ENCODE measurements around the gene ICE1. TPM values are rescaled to one million over a fixed set of nuclear protein-coding genes. Genes with fewer than 3 reads are reported as not detected.
"Not testable (repeated sequence)": the region's sequence is repeated elsewhere in the genome, so short reads cannot be mapped to it uniquely, and the experiment has no call there.

Gene ICE1
- total RNA-seq, 1 donor from 2014 or later: 16.1 TPM

DNA sequence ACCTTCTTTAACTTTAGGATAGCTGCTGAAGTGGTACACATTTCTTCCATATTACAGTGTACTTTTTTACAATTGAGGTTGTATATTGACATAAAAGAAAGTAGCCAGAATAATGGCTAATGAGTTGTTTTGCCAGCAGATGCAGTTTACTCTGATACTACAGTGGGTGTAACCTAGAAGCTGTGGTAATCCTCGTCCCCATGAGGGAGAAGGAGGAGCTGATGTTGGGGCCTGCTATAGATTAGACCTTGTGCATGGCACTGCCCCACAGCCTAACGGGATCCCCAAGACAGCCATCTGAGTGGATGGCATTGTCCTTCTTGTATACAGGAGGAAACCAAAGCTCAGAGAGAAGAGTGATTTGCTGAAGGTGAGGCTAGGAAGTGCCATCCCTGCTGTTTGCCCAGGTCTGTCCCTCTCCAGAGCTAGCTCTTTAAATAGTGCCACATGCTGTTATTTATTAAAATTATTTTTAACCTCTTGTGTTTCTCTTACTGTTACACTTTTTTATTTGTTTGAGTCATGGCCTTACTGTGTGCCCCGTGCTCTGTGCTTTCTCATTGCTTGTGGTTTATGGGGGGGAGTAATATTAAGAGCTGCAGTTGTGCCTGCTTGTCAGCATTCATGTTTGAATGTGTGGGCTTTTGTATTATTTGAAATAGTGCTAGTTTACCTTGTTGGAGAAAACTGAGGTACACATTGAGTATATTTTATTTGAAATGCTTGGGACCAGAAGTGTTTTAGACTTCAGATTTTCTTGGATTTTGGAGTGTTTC is 65.3 kb downstream of the ICE1 start:
- no peak overlapping the region for H3K4me3 ChIP-seq (ENCODE audit: low read depth, low read length)
- no peak for DNase-seq (ENCODE audit: low read depth)

DNA sequence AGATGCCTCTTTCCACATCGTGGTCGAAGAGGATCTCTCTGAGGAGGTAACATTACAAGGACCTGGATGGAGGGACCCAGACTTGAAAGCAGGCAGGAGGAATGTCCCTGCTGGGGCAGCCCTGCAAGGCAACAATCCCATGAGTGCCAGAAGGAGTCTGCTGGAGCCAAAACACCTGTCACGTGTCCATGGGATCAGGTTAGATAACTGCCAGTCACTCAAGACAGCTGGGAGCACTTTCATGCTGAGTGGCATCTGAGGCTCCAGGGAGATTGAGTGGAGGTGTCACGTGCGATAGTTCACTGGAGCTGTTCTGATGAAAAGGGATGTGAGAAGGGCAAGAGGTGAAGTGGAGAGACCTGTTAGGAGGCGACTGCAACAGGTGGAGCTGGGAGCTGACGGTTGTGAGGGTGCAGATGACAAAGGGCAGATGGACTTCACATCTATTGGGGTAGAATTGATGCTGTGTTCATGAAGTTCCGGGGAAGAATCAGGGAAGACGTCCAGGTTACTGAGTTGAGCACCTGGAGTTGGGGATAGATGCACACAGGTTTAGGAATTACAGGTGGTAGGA is 68.4 kb downstream of the ICE1 start:
- DNase-seq (ENCODE audit: low read depth): no peak
- TF ChIP-seq, protein P1, sequence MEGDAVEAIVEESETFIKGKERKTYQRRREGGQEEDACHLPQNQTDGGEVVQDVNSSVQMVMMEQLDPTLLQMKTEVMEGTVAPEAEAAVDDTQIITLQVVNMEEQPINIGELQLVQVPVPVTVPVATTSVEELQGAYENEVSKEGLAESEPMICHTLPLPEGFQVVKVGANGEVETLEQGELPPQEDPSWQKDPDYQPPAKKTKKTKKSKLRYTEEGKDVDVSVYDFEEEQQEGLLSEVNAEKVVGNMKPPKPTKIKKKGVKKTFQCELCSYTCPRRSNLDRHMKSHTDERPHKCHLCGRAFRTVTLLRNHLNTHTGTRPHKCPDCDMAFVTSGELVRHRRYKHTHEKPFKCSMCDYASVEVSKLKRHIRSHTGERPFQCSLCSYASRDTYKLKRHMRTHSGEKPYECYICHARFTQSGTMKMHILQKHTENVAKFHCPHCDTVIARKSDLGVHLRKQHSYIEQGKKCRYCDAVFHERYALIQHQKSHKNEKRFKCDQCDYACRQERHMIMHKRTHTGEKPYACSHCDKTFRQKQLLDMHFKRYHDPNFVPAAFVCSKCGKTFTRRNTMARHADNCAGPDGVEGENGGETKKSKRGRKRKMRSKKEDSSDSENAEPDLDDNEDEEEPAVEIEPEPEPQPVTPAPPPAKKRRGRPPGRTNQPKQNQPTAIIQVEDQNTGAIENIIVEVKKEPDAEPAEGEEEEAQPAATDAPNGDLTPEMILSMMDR (conservative IDR thresholded peaks at IDR 0.05; ENCODE audit: low read depth, low read length): no peak
- H3K4me3 ChIP-seq (ENCODE audit: low read depth, low read length): no peak overlapping the region

More for the DNA sequence above, 65.3 kb downstream of the ICE1 start:
- TF ChIP-seq, protein P1 (conservative IDR thresholded peaks at IDR 0.05; ENCODE audit: low read depth, low read length): no peak

DNA sequence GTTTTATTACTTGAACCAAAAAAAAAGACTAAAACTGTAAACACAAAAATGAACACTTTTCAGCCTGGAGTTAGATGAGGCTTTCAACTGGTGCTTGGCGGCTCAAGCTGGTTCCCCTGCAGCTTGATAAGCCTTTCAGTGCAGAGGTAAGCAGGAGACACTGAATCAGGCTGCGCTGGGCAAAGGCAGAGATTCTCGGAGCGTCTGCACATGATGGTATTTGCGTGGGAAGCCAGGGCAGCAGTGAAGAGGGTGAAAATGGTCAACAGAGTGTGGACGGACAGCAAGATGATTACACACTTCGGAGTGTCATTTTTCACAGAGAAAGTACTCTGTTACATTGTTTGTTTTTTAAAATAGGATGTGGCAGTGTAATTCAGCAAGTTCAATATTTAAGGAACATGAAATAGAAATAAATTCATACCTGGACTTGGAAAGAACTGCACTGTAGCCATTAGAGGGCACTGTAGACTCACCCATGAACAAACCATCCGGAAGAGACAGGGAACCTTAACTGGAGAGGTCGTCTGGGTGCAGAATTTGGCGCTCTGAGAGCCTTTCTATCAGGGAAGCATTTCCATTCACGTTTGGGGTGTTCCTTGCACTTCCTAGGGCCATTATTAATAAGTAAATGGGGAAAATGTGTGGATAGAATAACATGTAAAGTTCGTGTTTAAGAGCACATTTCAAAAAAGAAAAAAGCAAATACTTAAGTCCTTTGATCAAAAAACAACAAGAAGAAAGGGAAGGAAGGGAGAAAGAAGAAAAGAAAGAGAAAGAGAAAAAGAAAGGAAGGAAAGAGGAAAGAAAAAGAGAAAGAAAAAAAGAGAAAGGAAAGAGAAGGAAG is 69.8 kb downstream of the ICE1 start:
- DNase-seq (ENCODE audit: low read depth): no peak
- H3K4me3 ChIP-seq (ENCODE audit: low read depth, low read length): no peak overlapping the region
- TF ChIP-seq, protein P1 (conservative IDR thresholded peaks at IDR 0.05; ENCODE audit: low read depth, low read length): peak; percentile 81

DNA sequence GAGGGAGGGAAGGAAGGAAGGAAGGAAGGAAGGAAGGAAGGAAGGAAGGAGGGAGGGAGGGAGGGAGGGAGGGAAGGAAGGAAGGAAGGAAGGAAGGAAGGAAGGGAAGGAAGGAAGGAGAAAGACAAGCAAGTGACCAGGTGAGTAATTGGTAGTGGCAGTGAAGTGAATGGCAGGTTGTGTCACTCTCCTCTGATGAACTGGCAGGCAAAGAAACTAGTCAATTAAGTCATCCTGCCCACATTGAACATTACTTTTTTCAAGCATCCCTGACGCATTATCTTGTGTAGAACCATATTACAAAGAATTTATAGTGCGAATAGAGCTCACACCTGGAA is 70.4 kb downstream of the ICE1 start:
- not testable (repeated sequence) for H3K4me3 ChIP-seq (ENCODE audit: low read depth, low read length); DNase-seq (ENCODE audit: low read depth)

DNA sequence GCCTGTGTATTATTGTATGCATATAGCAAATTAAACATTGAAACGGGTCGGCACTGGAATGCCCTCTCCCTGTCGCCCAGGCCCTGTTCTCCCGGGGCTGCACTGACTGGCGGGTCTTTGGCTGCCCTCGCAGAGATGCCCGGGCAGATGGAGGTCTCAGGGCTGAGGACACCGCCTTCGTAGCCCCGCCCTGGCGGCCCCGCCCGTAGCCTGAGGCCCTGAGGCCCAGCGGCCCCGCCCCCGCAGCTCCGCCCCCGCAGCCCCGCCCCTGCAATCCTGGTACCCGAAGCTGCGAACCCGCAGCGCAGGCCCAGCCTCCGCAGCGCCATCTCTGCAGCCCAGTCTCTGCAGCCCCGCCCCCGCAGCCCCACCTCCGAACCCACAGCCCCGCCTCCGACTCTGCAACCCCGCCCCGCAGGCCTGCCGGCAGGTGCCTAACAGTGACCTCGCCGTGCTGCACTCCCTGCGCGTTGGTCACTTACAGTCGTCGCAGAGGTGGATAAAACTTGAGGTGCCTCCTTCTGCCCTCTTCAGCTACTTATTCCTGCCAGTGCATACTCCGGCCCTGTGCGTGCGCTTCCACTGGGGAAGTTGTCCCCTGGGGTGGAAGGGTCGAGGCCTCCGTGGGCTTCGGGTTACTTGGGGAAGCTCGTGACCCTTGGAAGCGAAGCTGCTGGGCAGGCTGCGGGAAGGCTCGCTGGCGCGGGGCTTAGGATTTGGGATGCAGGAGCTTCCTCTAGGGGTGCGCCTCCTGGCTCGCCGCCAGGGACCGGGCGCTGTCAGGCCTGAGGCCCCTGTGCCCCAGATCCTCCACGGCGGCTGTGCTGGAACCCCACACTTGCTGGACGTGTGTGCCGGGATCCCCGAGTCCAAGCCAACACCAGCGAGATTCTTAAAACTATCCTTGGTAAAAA is 72.3 kb downstream of the ICE1 start:
- DNase-seq (ENCODE audit: low read depth): no peak
- TF ChIP-seq, protein P1 (conservative IDR thresholded peaks at IDR 0.05; ENCODE audit: low read depth, low read length): no peak
- H3K4me3 ChIP-seq (ENCODE audit: low read depth, low read length): peak overlapping the region; percentile 24

DNA sequence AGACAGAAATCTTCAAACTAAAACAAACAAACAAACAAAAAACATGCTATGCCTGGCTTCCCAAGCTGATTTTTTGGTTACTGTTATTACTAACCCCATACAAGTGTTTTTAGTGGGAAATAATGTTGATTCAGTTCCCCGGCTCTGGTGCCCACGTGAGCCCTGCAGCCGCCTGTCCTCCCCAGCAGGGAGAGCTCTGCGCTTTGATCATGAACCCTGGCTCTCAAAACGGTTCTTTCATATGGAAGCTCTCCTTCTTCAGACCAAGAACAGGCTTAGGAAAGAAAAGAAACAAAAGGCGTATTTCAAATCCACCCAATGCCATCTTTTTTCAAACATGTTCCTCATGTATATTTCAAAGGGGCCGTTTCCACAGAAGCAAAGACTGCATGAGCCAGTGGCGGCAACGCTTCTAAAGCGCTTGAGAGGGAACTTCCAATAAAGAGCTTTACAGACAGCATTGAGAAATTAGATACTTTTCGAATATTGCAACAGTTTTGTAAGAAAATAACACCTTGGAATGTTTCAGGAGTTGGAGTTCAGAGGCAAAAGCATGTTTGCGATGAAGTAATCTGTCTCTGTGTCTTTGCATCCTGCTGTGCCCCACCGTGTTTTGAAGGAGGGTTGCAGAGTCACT is 74.8 kb downstream of the ICE1 start:
- no peak overlapping the region for H3K4me3 ChIP-seq (ENCODE audit: low read depth, low read length)
- TF ChIP-seq, protein P1 (conservative IDR thresholded peaks at IDR 0.05; ENCODE audit: low read depth, low read length): peak; percentile 79
- DNase-seq (ENCODE audit: low read depth): no peak
